ENCODE data around the gene MBP. TPM values are rescaled to one million over a fixed set of nuclear protein-coding genes. Genes with fewer than 3 reads are reported as not detected.
A peak's percentile ranks its signal among the peaks of the same experiment; 100 is the strongest.

Gene MBP
- total and polyA plus RNA-seq, 8 donors, result 6.3 to 33.5 (median 20.7) TPM

DNA sequence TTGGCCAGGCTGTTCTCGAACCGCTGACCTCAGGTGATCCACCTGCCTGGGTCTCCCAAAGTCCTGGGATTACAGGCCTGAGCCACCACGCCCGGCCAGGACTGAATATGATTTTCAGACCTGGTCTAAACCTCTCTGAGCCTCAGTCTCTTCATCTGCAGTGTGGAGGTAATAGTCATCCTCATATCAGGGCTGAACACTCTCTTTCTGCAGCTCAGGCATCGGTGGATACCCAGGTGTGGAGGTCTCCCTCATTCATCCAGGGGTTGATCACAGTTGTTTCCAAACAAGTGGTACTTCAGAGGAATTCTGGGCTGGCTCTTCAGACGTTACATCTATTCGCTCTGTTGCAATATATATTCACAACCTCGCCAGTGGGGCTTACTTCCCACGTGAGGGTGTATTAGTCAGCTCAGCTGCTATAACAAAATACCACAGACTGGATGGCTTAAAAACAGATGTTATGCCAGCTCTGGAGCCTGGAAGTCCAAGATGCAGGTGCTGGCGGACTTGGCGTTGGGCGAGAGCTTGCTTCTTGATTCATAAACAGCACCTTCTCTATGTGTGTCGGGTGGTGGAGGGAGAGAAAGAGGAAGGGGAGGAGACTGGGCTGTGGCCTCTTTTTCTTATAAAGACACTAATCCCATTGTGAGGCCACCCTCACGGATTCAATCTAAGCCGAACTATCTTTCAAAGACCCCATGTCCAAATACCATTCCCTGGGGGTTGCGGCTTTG, 2.9 kb upstream of the MBP start:
- H3K9me3 ChIP-seq, result no peaks in the 10 kb centered on the region
- no peak overlapping the region for H3K27ac ChIP-seq
- no peak for DNase-seq
- peaks cover 10 to 18% (median 12%) of the 10 kb centered on the region in 3 donors for H3K4me1 ChIP-seq
- no peak for ATAC-seq
- no peaks in the 10 kb centered on the region for H3K36me3 ChIP-seq
- TF ChIP-seq, protein P1, sequence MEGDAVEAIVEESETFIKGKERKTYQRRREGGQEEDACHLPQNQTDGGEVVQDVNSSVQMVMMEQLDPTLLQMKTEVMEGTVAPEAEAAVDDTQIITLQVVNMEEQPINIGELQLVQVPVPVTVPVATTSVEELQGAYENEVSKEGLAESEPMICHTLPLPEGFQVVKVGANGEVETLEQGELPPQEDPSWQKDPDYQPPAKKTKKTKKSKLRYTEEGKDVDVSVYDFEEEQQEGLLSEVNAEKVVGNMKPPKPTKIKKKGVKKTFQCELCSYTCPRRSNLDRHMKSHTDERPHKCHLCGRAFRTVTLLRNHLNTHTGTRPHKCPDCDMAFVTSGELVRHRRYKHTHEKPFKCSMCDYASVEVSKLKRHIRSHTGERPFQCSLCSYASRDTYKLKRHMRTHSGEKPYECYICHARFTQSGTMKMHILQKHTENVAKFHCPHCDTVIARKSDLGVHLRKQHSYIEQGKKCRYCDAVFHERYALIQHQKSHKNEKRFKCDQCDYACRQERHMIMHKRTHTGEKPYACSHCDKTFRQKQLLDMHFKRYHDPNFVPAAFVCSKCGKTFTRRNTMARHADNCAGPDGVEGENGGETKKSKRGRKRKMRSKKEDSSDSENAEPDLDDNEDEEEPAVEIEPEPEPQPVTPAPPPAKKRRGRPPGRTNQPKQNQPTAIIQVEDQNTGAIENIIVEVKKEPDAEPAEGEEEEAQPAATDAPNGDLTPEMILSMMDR (IDR thresholded peaks at IDR 0.05), result no peak
- intact Hi-C loops (cut with DNase I), result no loop called here
- no peak overlapping the region for H3K4me3 ChIP-seq
- H3K27me3 ChIP-seq, result no peaks in the 10 kb centered on the region
- 82 to 94% methylated on average over 16 of the region's 16 CpGs for WGBS, 2 donors
- FAIRE-seq, result no peak

DNA sequence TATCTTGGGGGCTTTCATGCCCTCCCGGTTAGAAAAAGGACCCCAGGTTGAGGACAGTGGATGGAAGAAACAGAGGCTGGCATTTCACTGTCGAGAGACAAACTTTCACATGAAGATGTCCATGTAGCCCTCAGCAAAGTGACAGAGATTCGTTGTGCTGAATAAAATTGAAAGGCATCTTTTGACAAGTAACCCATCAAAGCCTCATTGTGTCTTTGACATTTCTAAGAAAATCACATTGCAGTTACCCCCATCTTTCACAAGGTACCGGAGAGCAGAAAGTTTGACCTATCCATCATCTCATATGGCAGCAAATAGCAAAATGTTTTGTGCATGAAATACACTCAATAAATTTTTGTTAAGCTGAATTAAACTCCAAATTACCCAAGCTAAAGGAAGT, 2.0 kb upstream of the MBP start:
- FAIRE-seq, result no peak
- Histone ChIP-seq H3K36me3 (no peaks in the 10 kb centered on the region), H3K27me3 (no peaks in the 10 kb centered on the region), H3K27ac (no peak overlapping the region), H3K9me3 (no peaks in the 10 kb centered on the region), H3K4me3 (no peak overlapping the region), H3K4me1 (peaks cover 10 to 25% (median 12%) of the 10 kb centered on the region in 3 donors)
- no peak for DNase-seq
- no peak for ATAC-seq
- intact Hi-C loops (cut with DNase I), result no loop called here
- TF ChIP-seq, protein P1 (IDR thresholded peaks at IDR 0.05), result no peak
- WGBS, 2 donors, result 76 to 83% methylated on average over 4 of the region's 4 CpGs

DNA sequence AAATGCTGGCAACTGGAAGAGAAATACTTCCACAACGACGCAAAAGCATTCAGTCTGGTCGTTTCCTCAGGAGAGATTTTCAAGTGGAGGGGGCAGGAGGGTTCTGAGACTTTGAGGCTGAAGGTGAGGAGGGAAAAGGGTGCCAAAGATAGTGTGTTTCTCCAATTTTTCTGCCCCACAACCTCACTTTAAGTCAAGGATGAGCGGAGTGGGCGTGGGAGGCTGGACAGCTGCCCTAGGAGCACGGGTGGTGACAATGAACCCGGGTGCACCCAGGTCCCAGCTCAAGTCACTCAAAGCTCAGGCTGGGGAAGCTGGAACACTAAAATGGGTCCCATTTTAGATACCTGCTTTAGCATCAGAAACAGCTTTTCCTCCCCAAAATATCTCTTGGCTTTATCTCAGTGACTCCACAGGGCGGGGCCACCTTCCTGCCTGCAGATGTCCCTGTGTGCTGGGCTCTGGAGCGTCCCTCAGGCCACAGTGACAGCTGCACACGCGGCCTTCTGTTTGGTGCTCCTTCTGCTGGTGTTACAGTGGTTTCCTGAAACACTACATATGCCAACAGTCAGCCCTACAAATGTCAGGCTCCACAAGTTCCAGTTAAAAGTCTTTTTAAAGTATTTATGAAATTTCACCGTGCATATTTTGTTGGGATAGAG, 1.4 kb upstream of the MBP start:
- no peak overlapping the region for H3K4me3 ChIP-seq
- intact Hi-C loops (cut with DNase I), result no loop called here
- no peak for ATAC-seq

DNA sequence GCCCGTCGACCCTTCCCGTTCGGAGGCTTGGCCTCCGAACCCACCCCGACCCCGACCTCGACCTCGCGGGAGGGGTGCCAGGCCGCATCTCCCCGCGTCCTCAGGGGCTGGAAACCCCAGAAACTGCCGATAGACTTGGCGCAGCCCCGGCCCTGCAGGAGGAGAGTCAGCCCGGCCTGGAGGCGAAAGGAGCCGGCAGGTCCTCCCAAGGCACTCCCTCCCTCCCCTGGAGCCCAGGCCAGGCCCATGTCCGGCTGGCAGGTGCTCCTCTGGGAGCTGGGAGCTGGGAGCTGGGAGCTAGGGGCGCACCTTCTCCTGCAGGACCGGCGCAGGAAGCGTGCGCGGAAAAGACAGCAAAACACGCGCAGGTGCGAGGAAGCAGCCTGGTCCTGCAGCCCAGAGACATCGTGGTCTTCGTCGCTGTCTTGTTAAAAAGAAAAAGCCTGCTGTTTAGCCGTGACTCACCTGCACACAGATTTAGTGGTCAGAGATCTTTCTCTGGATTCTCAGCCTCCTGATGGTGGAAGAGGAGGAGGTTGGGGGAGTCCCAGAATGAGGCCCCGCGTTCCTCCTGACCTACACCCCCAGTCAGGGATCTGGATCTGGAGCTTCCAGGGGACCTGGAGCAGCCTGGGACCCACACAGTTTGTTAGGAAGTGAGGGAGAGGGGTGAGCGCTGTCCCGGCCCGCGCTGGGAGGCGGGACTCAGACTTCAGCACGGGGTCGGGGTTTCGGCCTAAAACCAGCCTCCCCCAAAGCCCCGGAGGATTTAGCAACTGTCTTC, 660 bp upstream of the MBP start:
- DNase-seq, result peak; percentile 68 to 91 (median 78)
- Histone ChIP-seq H3K27me3 (no peaks in the 10 kb centered on the region), H3K9me3 (no peaks in the 10 kb centered on the region), H3K4me1 (peaks cover 6 to 26% (median 15%) of the 10 kb centered on the region in 3 donors), H3K36me3 (no peaks in the 10 kb centered on the region), H3K27ac (peak overlapping the region; percentile 90 to 99 (median 96)), H3K4me3 (peak overlapping the region; percentile 84 to 95 (median 94))
- peak; percentile 56 to 68 (median 66) for ATAC-seq
- intact Hi-C loops (cut with DNase I), result no loop called here
- TF ChIP-seq, protein P1 (IDR thresholded peaks at IDR 0.05), result no peak
- 19 to 25% methylated on average over 44 of the region's 44 CpGs for WGBS, 2 donors
- FAIRE-seq, result no peak

More for the DNA sequence above, 1.4 kb upstream of the MBP start:
- H3K27me3 ChIP-seq, result no peaks in the 10 kb centered on the region
- peaks cover 10 to 28% (median 14%) of the 10 kb centered on the region in 3 donors for H3K4me1 ChIP-seq
- TF ChIP-seq, protein P1 (IDR thresholded peaks at IDR 0.05), result no peak
- H3K27ac ChIP-seq, result peak overlapping the region in 1 of 4 donors; percentile 99
- 59 to 69% methylated on average over 12 of the region's 12 CpGs for WGBS, 2 donors
- no peaks in the 10 kb centered on the region for H3K9me3 ChIP-seq
- no peaks in the 10 kb centered on the region for H3K36me3 ChIP-seq
- no peak for FAIRE-seq
- DNase-seq, result no peak
